Nephron (organoid): ENCODE measurements around the gene VWDE.

Experiments
- H3K27ac Mint-ChIP-seq, 3 experiments: 2 replicates each; pipeline ENCODE4 v1.8.0; 2020; ENCODE audit warnings: mixed read lengths in 3 of 3, mild to moderate bottlenecking in 2 of 3, moderate library complexity in 1 of 3
- H3K27me3 Mint-ChIP-seq: 2 replicates; pipeline ENCODE4 v1.8.0; 2021; ENCODE audit warnings: low read depth, mild to moderate bottlenecking, moderate library complexity, mixed read lengths
- H3K36me3 Mint-ChIP-seq: 2 replicates; pipeline ENCODE4 v1.8.0; 2020; ENCODE audit warnings: low read depth, mixed read lengths
- H3K4me1 Mint-ChIP-seq: 2 replicates; pipeline ENCODE4 v1.8.0; 2020; ENCODE audit warnings: mixed read lengths
- H3K4me3 Mint-ChIP-seq, 3 experiments: 2 replicates each; pipeline ENCODE4 v1.8.0; 2020; ENCODE audit warnings: mild to moderate bottlenecking in 3 of 3, mixed read lengths in 3 of 3, moderate library complexity in 2 of 3
- H3K9me3 Mint-ChIP-seq: 2 replicates; pipeline ENCODE4 v1.8.0; 2020; ENCODE audit warnings: mixed read lengths
- CTCF ChIP-seq, 3 experiments: fragments of 200-600 bp; sonication (generic); IDR thresholded peaks; one replicate each; pipeline ENCODE4 v1.5.0; 2021; ENCODE audit warnings: antibody characterized with exemption in 3 of 3; ENCODE audit not compliant: unreplicated experiment in 3 of 3

Gene VWDE

GRCh38 chr7:12377406-12377805 lies 26.3 kb downstream of the VWDE start:
- H3K9me3 Mint-ChIP-seq: no peaks in the 10 kb centered on the region
- no peak overlapping the region for H3K4me3 Mint-ChIP-seq
- H3K36me3 Mint-ChIP-seq: no peaks in the 10 kb centered on the region
- no peaks in the 10 kb centered on the region for H3K4me1 Mint-ChIP-seq
- no peaks in the 10 kb centered on the region for H3K27me3 Mint-ChIP-seq
- no peak overlapping the region for H3K27ac Mint-ChIP-seq
- TF ChIP-seq CTCF (IDR thresholded peaks at IDR 0.05; ENCODE audit: unreplicated experiment in 3 of 3): no peak

GRCh38 chr7:12373580-12374263 lies 29.9 kb downstream of the VWDE start:
- TF ChIP-seq CTCF (IDR thresholded peaks at IDR 0.05; ENCODE audit: unreplicated experiment in 3 of 3): no peak
- no peaks in the 10 kb centered on the region for H3K9me3 Mint-ChIP-seq
- H3K27ac Mint-ChIP-seq: no peak overlapping the region
- H3K4me3 Mint-ChIP-seq: no peak overlapping the region
- peaks cover 14% of the 10 kb centered on the region for H3K4me1 Mint-ChIP-seq
- no peaks in the 10 kb centered on the region for H3K36me3 Mint-ChIP-seq
- H3K27me3 Mint-ChIP-seq: no peaks in the 10 kb centered on the region

- H3K4me3 Mint-ChIP-seq: no peak overlapping the region
- peak overlapping the region in 2 of 3 experiments; percentile 46 to 75 for H3K27ac Mint-ChIP-seq
- no peaks in the 10 kb centered on the region for H3K36me3 Mint-ChIP-seq
- peaks cover 18% of the 10 kb centered on the region for H3K4me1 Mint-ChIP-seq
- no peaks in the 10 kb centered on the region for H3K9me3 Mint-ChIP-seq
- no peak for TF ChIP-seq CTCF (IDR thresholded peaks at IDR 0.05; ENCODE audit: unreplicated experiment in 3 of 3)
- no peaks in the 10 kb centered on the region for H3K27me3 Mint-ChIP-seq
These were observed 33.4 kb downstream of the VWDE start for GRCh38 chr7:12370249-12370648.

GRCh38 chr7:12369756-12370155 lies 33.9 kb downstream of the VWDE start:
- no peak for TF ChIP-seq CTCF (IDR thresholded peaks at IDR 0.05; ENCODE audit: unreplicated experiment in 3 of 3)
- Mint-ChIP-seq H3K4me1 (peaks cover 18% of the 10 kb centered on the region), H3K27me3 (no peaks in the 10 kb centered on the region), H3K4me3 (peak overlapping the region in 1 of 3 experiments; percentile 1), H3K27ac (peak overlapping the region in 2 of 3 experiments; percentile 46 to 75), H3K36me3 (no peaks in the 10 kb centered on the region), H3K9me3 (no peaks in the 10 kb centered on the region)

GRCh38 chr7:12369072-12369471 lies 34.6 kb downstream of the VWDE start:
- Mint-ChIP-seq H3K27ac (peak overlapping the region; percentile 0 to 75 (median 46)), H3K36me3 (no peaks in the 10 kb centered on the region), H3K27me3 (no peaks in the 10 kb centered on the region), H3K4me3 (no peak overlapping the region), H3K4me1 (peaks cover 18% of the 10 kb centered on the region), H3K9me3 (no peaks in the 10 kb centered on the region)
- TF ChIP-seq CTCF (IDR thresholded peaks at IDR 0.05; ENCODE audit: unreplicated experiment in 3 of 3): no peak

GRCh38 chr7:12360948-12361347 lies 42.7 kb downstream of the VWDE start:
- Mint-ChIP-seq H3K36me3 (no peaks in the 10 kb centered on the region), H3K4me1 (no peaks in the 10 kb centered on the region), H3K4me3 (no peak overlapping the region), H3K27ac (no peak overlapping the region), H3K27me3 (no peaks in the 10 kb centered on the region), H3K9me3 (no peaks in the 10 kb centered on the region)
- TF ChIP-seq CTCF (IDR thresholded peaks at IDR 0.05; ENCODE audit: unreplicated experiment in 3 of 3): no peak
